CD4-positive, alpha-beta memory T cell (primary cell): ENCODE results near the gene TLR1. TPM values are rescaled to one million over a fixed set of nuclear protein-coding genes. Genes with fewer than 3 reads are reported as not detected.

Experiments used
- CTCF ChIA-PET: fragments of 350-600 bp; sonication (Branson Sonifier 250); formaldehyde crosslinking; loops from one replicate; lab custom pipeline; 2021; ENCODE audit warnings: inconsistent platforms; ENCODE audit not compliant: partially characterized antibody; lab: Charles Lee
- POLR2A ChIA-PET: fragments of 350-600 bp; sonication (Branson Sonifier 250); formaldehyde crosslinking; loops from one replicate; lab custom pipeline; 2021; ENCODE audit not compliant: partially characterized antibody; lab: Charles Lee
- DNase-seq, 5 donors: peaks; one replicate each; pipeline versions ENCODE4 v3.0.0 to v3.0.0-alpha.2; 2020 to 2022; ENCODE audit warnings: mixed read lengths in 1 of 5
- H3K27ac ChIP-seq: one replicate; pipeline ENCODE4 v1.7.0; 2013; ENCODE audit warnings: low read depth, low read length
- H3K27me3 ChIP-seq: 2 replicates; pipeline ENCODE4 v1.7.0; 2013; ENCODE audit warnings: mild to moderate bottlenecking, low read length, moderate library complexity; ENCODE audit not compliant: insufficient read depth
- H3K36me3 ChIP-seq: 2 replicates; pipeline ENCODE4 v1.7.0; 2013; ENCODE audit warnings: mild to moderate bottlenecking, low read length, moderate library complexity; ENCODE audit not compliant: insufficient read depth
- H3K4me1 ChIP-seq: 2 replicates; pipeline ENCODE4 v1.7.0; 2013; ENCODE audit warnings: mild to moderate bottlenecking, low read length, moderate library complexity; ENCODE audit not compliant: insufficient read depth
- H3K4me3 ChIP-seq, 2 donors: one replicate each; pipeline ENCODE4 v1.7.0; 2013; ENCODE audit warnings: low read length in 2 of 2, mild to moderate bottlenecking in 1 of 2
- H3K9me3 ChIP-seq, 2 donors: one replicate each; pipeline ENCODE4 v1.7.0; 2013; ENCODE audit warnings: low read length in 2 of 2, control low read depth in 1 of 2; ENCODE audit not compliant: control insufficient read depth in 1 of 2
- H3K27ac Mint-ChIP-seq, 7 donors: one replicate each; pipeline ENCODE4 v1.8.0; 2020 to 2021; ENCODE audit warnings: mixed read lengths in 7 of 7, mild to moderate bottlenecking in 6 of 7, inconsistent platforms in 3 of 7, moderate library complexity in 3 of 7
- H3K27me3 Mint-ChIP-seq, 2 donors: one replicate each; pipeline ENCODE4 v1.8.0; 2020 to 2021; ENCODE audit warnings: mixed read lengths in 2 of 2
- H3K36me3 Mint-ChIP-seq, 2 donors: one replicate each; pipeline ENCODE4 v1.8.0; 2020 to 2021; ENCODE audit warnings: mixed read lengths in 2 of 2, inconsistent platforms in 1 of 2, mild to moderate bottlenecking in 1 of 2
- H3K4me1 Mint-ChIP-seq, 4 donors: one replicate each; pipeline ENCODE4 v1.8.0; 2020 to 2021; ENCODE audit warnings: mixed read lengths in 4 of 4, mild to moderate bottlenecking in 1 of 4
- H3K4me3 Mint-ChIP-seq, 8 donors: one replicate each; pipeline ENCODE4 v1.8.0; 2020 to 2021; ENCODE audit warnings: mixed read lengths in 8 of 8, mild to moderate bottlenecking in 7 of 8, moderate library complexity in 6 of 8, inconsistent platforms in 3 of 8
- H3K9me3 Mint-ChIP-seq, 8 donors: one replicate each; pipeline ENCODE4 v1.8.0; 2020 to 2021; ENCODE audit warnings: mixed read lengths in 8 of 8, mild to moderate bottlenecking in 5 of 8, inconsistent platforms in 3 of 8, moderate library complexity in 1 of 8
- intact Hi-C: fragments of 100-400 bp; cut with micrococcal nuclease; formaldehyde crosslinking; loops from one replicate; pipeline ENCODE4 v1.15.1; 2023
- polyA plus RNA-seq, 2 donors: library from polyadenylated mRNA; unstranded; fragments of 300-500 nt; fragmentation: Illumina TruSeq; gene quantifications; one replicate each; pipeline ENCODE4 v1.2.3, GENCODE V29; 2021
- total RNA-seq, 2 experiments: library from RNA; stranded (reverse); gene quantifications; one replicate each; pipeline ENCODE4 v1.2.3, GENCODE V29; 2021

The TLR1 gene
- total and polyA plus RNA-seq, 4 experiments from 2014 or later: 16.2 to 24.3 (median 19.9) TPM

DNA sequence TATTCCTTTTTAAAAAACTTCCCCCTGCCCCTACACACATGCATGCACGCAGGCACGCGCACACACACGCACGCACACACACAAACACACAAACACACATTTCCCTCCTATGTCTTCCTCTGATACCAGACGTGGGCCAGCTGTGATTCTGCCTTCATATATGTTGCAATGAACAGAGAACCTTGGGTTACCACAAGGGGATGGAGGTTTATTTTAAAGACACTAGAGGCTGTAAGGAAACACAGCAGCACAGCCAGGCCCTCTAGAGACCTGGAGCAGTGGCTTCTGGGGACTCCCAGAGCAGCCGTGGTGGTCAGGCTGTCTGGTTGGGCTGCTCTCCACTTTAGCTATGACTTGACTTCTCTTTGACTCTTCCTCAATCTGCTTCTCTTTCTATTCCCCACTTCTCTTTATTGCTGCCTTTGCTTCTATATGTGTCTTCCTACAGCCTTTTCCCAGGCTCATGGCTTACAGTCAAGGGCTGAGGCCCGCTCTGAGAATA, 18.6 kb downstream of the TLR1 start:
- no peak for DNase-seq
- no peak overlapping the region for H3K27ac Mint-ChIP-seq

DNA sequence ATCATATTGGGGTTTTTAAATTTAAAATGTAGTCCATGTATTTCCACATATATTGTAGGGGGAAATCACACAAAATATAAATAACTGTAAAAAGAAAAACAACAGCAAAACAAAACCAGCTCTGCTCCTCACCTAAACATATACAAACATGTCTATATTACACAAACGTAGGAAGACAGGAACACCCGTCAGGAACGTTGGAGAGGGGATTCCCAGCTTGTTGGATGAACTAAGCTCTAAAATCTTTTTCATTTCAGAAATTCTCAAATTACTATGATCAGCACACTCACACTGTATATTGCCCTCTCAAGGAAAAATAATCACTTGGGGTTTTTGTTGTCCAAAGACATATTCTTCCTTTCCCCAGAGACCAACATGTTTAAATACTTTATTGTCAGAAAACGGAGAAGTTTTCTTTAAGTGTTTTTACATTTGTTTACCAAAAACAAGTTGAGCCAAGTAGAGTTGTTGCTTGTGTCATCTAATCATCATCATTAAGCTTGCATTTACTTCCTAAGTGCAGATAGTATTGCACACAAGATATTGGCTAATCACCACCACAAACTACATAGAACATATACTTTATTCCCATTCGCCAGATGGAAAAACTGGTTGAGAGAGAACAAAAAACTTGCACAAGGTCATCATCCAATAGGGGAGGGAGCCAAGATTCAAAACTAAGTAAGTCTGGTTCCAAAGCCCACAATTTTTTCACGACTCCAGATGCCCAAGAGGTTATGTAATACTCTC, 19.4 kb downstream of the TLR1 start:
- no peak for DNase-seq
- POLR2A ChIA-PET: interaction anchor here (0.6 kb wide), 1 partner anchor 201 kb away, joined by 3 read pairs; no protein-coding TSS in a partner anchor
- no peaks in the 10 kb centered on the region for H3K36me3 ChIP-seq
- no peak overlapping the region for H3K27ac Mint-ChIP-seq
- peaks cover 0 to 18% (median 10%) of the 10 kb centered on the region in 8 donors for H3K9me3 Mint-ChIP-seq
- H3K4me3 ChIP-seq: no peak overlapping the region
- CTCF ChIA-PET: interaction anchor here (1.0 to 6.7 kb wide), 7 partner anchors 15 to 707 kb away, joined by 3 to 123 read pairs (median 4); partner anchors contain the start of gene TLR1
- H3K4me3 Mint-ChIP-seq: no peak overlapping the region
- H3K4me1 Mint-ChIP-seq: peaks cover 2 to 5% (median 3%) of the 10 kb centered on the region in 4 donors
- no peak overlapping the region for H3K27ac ChIP-seq
- no peaks in the 10 kb centered on the region for H3K9me3 ChIP-seq
- H3K27me3 Mint-ChIP-seq: peaks cover 0 to 2% of the 10 kb centered on the region in 2 donors
- no peaks in the 10 kb centered on the region for H3K4me1 ChIP-seq
- no peaks in the 10 kb centered on the region for H3K27me3 ChIP-seq
- peaks cover 2 to 7% of the 10 kb centered on the region in 2 donors for H3K36me3 Mint-ChIP-seq
- intact Hi-C loops: no loop called here

More for the DNA sequence above, 18.6 kb downstream of the TLR1 start:
- H3K27ac ChIP-seq: no peak overlapping the region
- H3K4me1 ChIP-seq: no peaks in the 10 kb centered on the region
- no peak overlapping the region for H3K4me3 ChIP-seq
- H3K36me3 ChIP-seq: no peaks in the 10 kb centered on the region
- no peaks in the 10 kb centered on the region for H3K27me3 ChIP-seq
- no peaks in the 10 kb centered on the region for H3K9me3 ChIP-seq
- intact Hi-C loops: no loop called here
- Mint-ChIP-seq H3K4me3 (no peak overlapping the region), H3K27me3 (peaks cover 0 to 2% of the 10 kb centered on the region in 2 donors), H3K9me3 (peaks cover 0 to 25% (median 16%) of the 10 kb centered on the region in 8 donors), H3K36me3 (peaks cover 2 to 7% of the 10 kb centered on the region in 2 donors), H3K4me1 (peaks cover 2 to 5% (median 3%) of the 10 kb centered on the region in 4 donors)
- POLR2A ChIA-PET: interaction anchor here (1.3 kb wide), 1 partner anchor 18 kb away, joined by 3 read pairs; no protein-coding TSS in a partner anchor
- CTCF ChIA-PET: interaction anchor here (0.9 to 6.5 kb wide), 5 partner anchors 17 to 707 kb away, joined by 3 to 86 read pairs (median 3); partner anchors contain the start of gene TLR1

GRCh38 chr4:38784141-38784540, 20.4 kb downstream of the TLR1 start:
- no peak for DNase-seq
- H3K27me3 ChIP-seq: no peaks in the 10 kb centered on the region
- peak overlapping the region in 1 of 7 donors; percentile 50 for H3K27ac Mint-ChIP-seq
- H3K36me3 Mint-ChIP-seq: no peaks in the 10 kb centered on the region
- no peak overlapping the region for H3K27ac ChIP-seq
- intact Hi-C loops: no loop called here
- CTCF ChIA-PET: interaction anchor here (1.2 to 6.7 kb wide), 8 partner anchors 10 to 79 kb away, joined by 3 to 123 read pairs (median 6); partner anchors contain the start of gene TLR1
- H3K27me3 Mint-ChIP-seq: peaks cover 0 to 2% of the 10 kb centered on the region in 2 donors
- peaks cover 2 to 5% (median 3%) of the 10 kb centered on the region in 4 donors for H3K4me1 Mint-ChIP-seq
- H3K9me3 ChIP-seq: no peaks in the 10 kb centered on the region
- no peaks in the 10 kb centered on the region for H3K36me3 ChIP-seq
- H3K4me1 ChIP-seq: no peaks in the 10 kb centered on the region
- peaks cover 0 to 9% (median 2%) of the 10 kb centered on the region in 8 donors for H3K9me3 Mint-ChIP-seq
- POLR2A ChIA-PET: interaction anchor here (1.1 kb wide), 1 partner anchor 24 kb away, joined by 3 read pairs; no protein-coding TSS in a partner anchor
- H3K4me3 Mint-ChIP-seq: no peak overlapping the region
- H3K4me3 ChIP-seq: no peak overlapping the region

DNA sequence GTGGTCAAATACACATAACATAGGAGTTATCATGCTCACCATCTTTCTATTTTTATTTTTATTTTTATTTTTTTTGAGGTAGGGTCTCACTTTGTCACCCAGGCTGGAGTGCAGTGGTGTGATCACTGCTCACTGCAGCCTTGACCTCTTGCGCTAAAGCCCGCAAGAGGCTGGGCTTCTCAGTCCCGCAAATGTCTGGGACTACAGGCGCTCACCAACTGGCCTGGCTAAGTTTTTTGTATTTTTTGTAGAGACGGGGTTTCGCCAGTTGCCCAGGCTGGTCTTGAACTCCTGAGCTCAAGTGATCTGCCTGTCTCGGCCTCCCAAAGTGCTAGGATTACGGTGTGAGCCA, 21.5 kb downstream of the TLR1 start:
- Histone ChIP-seq H3K36me3 (no peaks in the 10 kb centered on the region), H3K4me1 (no peaks in the 10 kb centered on the region), H3K27me3 (no peaks in the 10 kb centered on the region), H3K4me3 (no peak overlapping the region), H3K27ac (no peak overlapping the region), H3K9me3 (no peaks in the 10 kb centered on the region)
- H3K27ac Mint-ChIP-seq: no peak overlapping the region
- H3K4me1 Mint-ChIP-seq: peaks cover 2 to 5% (median 3%) of the 10 kb centered on the region in 4 donors
- intact Hi-C loops: loop anchor here (1.0 kb wide), 4 partner anchors 21 to 721 kb away; partner anchors contain the start of gene TLR1
- DNase-seq: no peak
- H3K4me3 Mint-ChIP-seq: no peak overlapping the region
- H3K36me3 Mint-ChIP-seq: no peaks in the 10 kb centered on the region
- peaks cover 0 to 2% of the 10 kb centered on the region in 2 donors for H3K27me3 Mint-ChIP-seq
- POLR2A ChIA-PET: interaction anchor here (0.8 to 1.7 kb wide), 5 partner anchors 19 to 73 kb away, joined by 3 to 7 read pairs (median 6); partner anchors contain the start of gene TLR1
- CTCF ChIA-PET: interaction anchor here (0.6 to 6.7 kb wide), 24 partner anchors 10 to 720 kb away, joined by 3 to 123 read pairs (median 6); partner anchors contain the start of genes TLR1 and TLR6
- peaks cover 0 to 5% (median 0%) of the 10 kb centered on the region in 8 donors for H3K9me3 Mint-ChIP-seq

DNA sequence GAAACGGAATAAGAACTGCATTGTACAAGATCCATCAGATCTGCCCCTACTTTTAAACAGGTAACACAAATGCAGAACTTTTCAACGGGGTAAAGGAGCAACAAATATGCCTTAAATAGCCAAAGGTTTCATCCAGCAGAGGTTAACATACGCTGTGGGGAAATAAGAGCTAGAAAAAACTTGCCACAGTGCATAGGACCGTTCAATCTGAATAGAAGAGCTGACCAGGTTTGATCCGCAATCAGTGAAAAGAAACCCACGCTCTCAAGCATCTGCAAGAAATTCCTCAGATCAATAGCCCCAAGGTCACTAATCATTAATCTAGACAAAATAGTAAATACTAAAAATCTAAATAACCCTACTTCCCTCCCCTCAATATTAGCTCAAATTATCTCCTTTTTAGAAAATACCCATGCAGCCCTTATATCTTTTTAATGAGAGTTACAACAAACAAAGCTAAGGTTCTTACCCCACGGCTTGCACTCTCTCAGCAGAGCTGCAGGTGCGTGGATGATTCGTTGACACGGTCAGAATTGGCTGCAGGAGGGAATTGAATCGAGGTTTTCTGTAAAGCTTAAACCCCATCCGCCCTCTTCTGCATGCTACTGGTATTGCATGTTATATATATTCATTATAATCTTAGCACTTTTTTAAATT, 22.0 kb downstream of the TLR1 start, which contains the start of gene TLR10:
Gene TLR10 (minus strand): TSS at position 539 of the 657 bp plus-strand sequence. CDS start 7,400 bp downstream, outside the sequence.
- Histone ChIP-seq H3K4me1 (no peaks in the 10 kb centered on the region), H3K27me3 (no peaks in the 10 kb centered on the region), H3K36me3 (no peaks in the 10 kb centered on the region), H3K4me3 (no peak within 1 kb of the TSS), H3K9me3 (no peaks in the 10 kb centered on the region), H3K27ac (no peak within 1 kb of the TSS)
- Mint-ChIP-seq H3K4me1 (peaks cover 2 to 5% (median 3%) of the 10 kb centered on the region in 4 donors), H3K4me3 (peak within 1 kb of the TSS in 4 of 8 donors; percentile 22 to 62 (median 43)), H3K9me3 (no peaks in the 10 kb centered on the region), H3K27me3 (peaks cover 0 to 2% of the 10 kb centered on the region in 2 donors), H3K27ac (no peak within 1 kb of the TSS), H3K36me3 (no peaks in the 10 kb centered on the region)
- peak in 4 of 5 donors; percentile 26 to 50 (median 40) for DNase-seq
- ChIA-PET CTCF (interaction anchor here (0.6 to 6.7 kb wide), 34 partner anchors 7 to 983 kb away, joined by 3 to 123 read pairs (median 5); partner anchors contain the start of genes TLR1 and TLR6), POLR2A (interaction anchor here (0.8 to 1.7 kb wide), 5 partner anchors 19 to 73 kb away, joined by 3 to 7 read pairs (median 6); partner anchors contain the start of gene TLR1)
- intact Hi-C loops: loop anchor here (1.0 kb wide), 5 partner anchors 22 to 720 kb away; partner anchors contain the start of genes TLR1 and TLR6

DNA sequence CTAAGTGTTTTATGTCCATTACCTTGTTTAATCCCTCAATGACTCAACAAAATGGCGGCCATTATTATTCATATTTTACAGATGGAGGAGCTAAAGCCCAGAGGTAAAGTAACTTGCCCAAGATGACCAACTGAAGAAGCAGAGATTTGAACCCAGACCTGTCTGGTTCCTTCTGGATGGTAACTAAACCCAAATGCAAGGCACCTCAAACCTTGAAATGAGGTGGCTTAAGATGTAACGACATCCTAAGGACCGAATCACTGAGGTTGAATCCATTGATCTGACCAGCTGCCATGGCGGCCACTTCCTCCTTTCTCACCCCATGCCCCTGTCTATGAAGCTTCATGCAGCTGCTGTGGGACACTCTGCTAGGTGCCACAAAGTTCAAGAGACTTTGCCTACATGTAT, 22.7 kb downstream of the TLR1 start:
- intact Hi-C loops: loop anchor here (1.0 kb wide), 1 partner anchor 74 kb away; the partner anchor contains the start of gene TLR6

More for the DNA sequence above, 22.7 kb downstream of the TLR1 start:
- ChIA-PET POLR2A (interaction anchor here (1.4 to 1.7 kb wide), 3 partner anchors 22 to 24 kb away, joined by 5 to 6 read pairs (median 6); partner anchors contain the start of gene TLR1), CTCF (interaction anchor here (0.7 to 6.7 kb wide), 26 partner anchors 8 to 982 kb away, joined by 3 to 123 read pairs (median 6); partner anchors contain the start of genes TLR1 and TLR6)
- Histone ChIP-seq H3K9me3 (no peaks in the 10 kb centered on the region), H3K27me3 (no peaks in the 10 kb centered on the region), H3K4me3 (no peak overlapping the region), H3K27ac (no peak overlapping the region), H3K36me3 (no peaks in the 10 kb centered on the region), H3K4me1 (no peaks in the 10 kb centered on the region)
- Mint-ChIP-seq H3K9me3 (no peaks in the 10 kb centered on the region), H3K27ac (no peak overlapping the region), H3K36me3 (no peaks in the 10 kb centered on the region), H3K4me3 (no peak overlapping the region), H3K4me1 (peaks cover 2 to 5% (median 3%) of the 10 kb centered on the region in 4 donors), H3K27me3 (peaks cover 2 to 6% of the 10 kb centered on the region in 2 donors)
- no peak for DNase-seq
